Measurements from ENCODE around the gene ZDHHC23. TPM values are rescaled to one million over a fixed set of nuclear protein-coding genes. Genes with fewer than 3 reads are reported as not detected.

The ZDHHC23 gene
- total and polyA plus RNA-seq, 2 of the 4 experiments (the other 2 are of a cell fraction): 0.50 to 0.90 TPM

DNA sequence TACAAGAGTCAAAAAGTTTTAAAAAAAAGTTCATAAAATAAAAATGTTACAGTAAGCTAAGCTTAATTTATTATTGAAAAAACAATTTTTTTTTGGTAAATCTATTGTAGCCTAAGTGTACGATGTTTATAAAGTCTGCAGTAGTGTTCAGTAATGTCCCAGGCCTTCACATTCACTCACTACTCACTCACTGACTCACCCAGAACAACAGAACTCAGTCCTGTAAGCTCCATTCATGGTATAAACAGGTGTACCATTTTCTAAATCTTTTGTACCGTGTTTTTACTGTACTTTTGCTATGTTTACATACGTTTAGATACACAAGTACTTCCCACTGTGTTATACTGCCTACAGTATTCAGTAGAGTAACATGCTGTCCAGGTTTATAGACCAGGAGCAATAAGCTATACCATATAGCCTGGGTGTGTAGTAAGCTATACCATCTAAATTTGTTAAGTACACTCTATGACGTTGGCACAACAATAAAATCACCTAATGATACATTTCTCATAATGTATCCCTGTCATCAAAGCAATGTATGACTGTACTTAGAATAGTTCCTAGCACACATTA is 41.2 kb upstream of the ZDHHC23 start:
- TF ChIP-seq CTCF (conservative IDR thresholded peaks at IDR 0.05; ENCODE audit: low read depth, low read length): no peak
- no peak for TF ChIP-seq SMC3 (IDR thresholded peaks at IDR 0.05; ENCODE audit: low read depth, low read length)
- no peak for TF ChIP-seq MAZ (IDR thresholded peaks at IDR 0.05; ENCODE audit: borderline replicate concordance, low read depth, low read length)
- no peak for TF ChIP-seq RAD21 (IDR thresholded peaks at IDR 0.05; ENCODE audit: low read length)
- no peak for TF ChIP-seq NFE2L2 (IDR thresholded peaks at IDR 0.05; ENCODE audit: low read depth, low read length)
- TF ChIP-seq MAFK (IDR thresholded peaks at IDR 0.05; ENCODE audit: low read depth, low read length): no peak
- no peak for TF ChIP-seq BHLHE40 (IDR thresholded peaks at IDR 0.05; ENCODE audit: low read depth, low read length)
- Histone ChIP-seq H3K79me1 (ENCODE audit: low read depth in 1 of 2, low read length in 2 of 2) (no peaks in the 10 kb centered on the region), H3K9me3 (ENCODE audit: control insufficient read depth, insufficient read depth, low read length) (no peaks in the 10 kb centered on the region), H3K18ac (ENCODE audit: low read depth, low read length) (no peak overlapping the region), H4K8ac (ENCODE audit: low read depth in 2 of 2, low read length in 2 of 2) (no peak overlapping the region), H3K27ac (ENCODE audit: insufficient read depth, low read length) (no peak overlapping the region), H2BK5ac (ENCODE audit: low read depth, low read length, poor library complexity, severe bottlenecking) (no peak overlapping the region), H4K91ac (ENCODE audit: insufficient read depth, low read depth, low read length) (no peak overlapping the region), H2AK9ac (replicated peaks; ENCODE audit: low read depth, low read length, poor library complexity) (no peak overlapping the region), H3K4me1 (ENCODE audit: control insufficient read depth, insufficient read depth, low read length) (no peaks in the 10 kb centered on the region), H3K4me2 (ENCODE audit: low read depth, low read length) (no peak overlapping the region), H3K9me1 (ENCODE audit: insufficient read depth, low read length) (no peaks in the 10 kb centered on the region), H4K20me1 (ENCODE audit: insufficient read depth, low read length) (no peaks in the 10 kb centered on the region), H2BK120ac (ENCODE audit: low read depth, low read length) (no peak overlapping the region), H2BK20ac (ENCODE audit: low read depth, low read length) (no peak overlapping the region), H3K4me3 (ENCODE audit: insufficient read depth, low read depth, low read length) (no peak overlapping the region), H2BK15ac (ENCODE audit: low read depth, low read length) (no peak overlapping the region), H2AFZ (replicated peaks; ENCODE audit: low read length, poor library complexity) (no peak overlapping the region), H3K4ac (ENCODE audit: low read depth, low read length) (no peak overlapping the region), H3K14ac (replicated peaks; ENCODE audit: low read depth, low read length) (no peak overlapping the region), H3K56ac (ENCODE audit: extremely low read depth, insufficient read depth, low read length) (no peak overlapping the region), H3K9ac (ENCODE audit: low read depth, low read length) (no peak overlapping the region), H3K27me3 (ENCODE audit: control insufficient read depth, insufficient read depth, low read length) (no peaks in the 10 kb centered on the region), H2AK5ac (ENCODE audit: low read depth, low read length) (no peak overlapping the region), H3K36me3 (ENCODE audit: control insufficient read depth, insufficient read depth, low read length) (no peaks in the 10 kb centered on the region), H3K23ac (ENCODE audit: low read depth, low read length) (no peak overlapping the region), H4K5ac (ENCODE audit: low read depth, low read length) (no peak overlapping the region)
- BruUV-seq (replicated peaks): no TSS peak
- in situ Hi-C loops (cut with MboI; ENCODE audit: low sequenced_read_pairs): no loop called here
- ChIA-PET POLR2A (ENCODE audit: unreplicated experiment) (interaction anchor here (0.6 kb wide), 1 partner anchor 161 kb away, joined by 3 read pairs; no protein-coding TSS in a partner anchor), CTCF (interaction anchor here (0.6 kb wide), 1 partner anchor 698 kb away, joined by 4 read pairs; no protein-coding TSS in a partner anchor)
- dilution Hi-C loops (cut with HindIII; ENCODE audit: low sequenced_read_pairs, unreplicated experiment): no loop called here
- intact Hi-C loops (cut with micrococcal nuclease): no loop called here
- DNase-seq (peak; percentile 17), ATAC-seq (ENCODE audit: low read depth) (no peak)
- no CpG with 5 or more reads among the region's 4 CpGs for WGBS, 2 experiments (ENCODE audit: extremely low coverage in 2 of 2, insufficient read length in 1 of 2)

Measured in IMR-90 (cell line).